ENCODE data around the gene PSMB11.

Gene PSMB11

DNA sequence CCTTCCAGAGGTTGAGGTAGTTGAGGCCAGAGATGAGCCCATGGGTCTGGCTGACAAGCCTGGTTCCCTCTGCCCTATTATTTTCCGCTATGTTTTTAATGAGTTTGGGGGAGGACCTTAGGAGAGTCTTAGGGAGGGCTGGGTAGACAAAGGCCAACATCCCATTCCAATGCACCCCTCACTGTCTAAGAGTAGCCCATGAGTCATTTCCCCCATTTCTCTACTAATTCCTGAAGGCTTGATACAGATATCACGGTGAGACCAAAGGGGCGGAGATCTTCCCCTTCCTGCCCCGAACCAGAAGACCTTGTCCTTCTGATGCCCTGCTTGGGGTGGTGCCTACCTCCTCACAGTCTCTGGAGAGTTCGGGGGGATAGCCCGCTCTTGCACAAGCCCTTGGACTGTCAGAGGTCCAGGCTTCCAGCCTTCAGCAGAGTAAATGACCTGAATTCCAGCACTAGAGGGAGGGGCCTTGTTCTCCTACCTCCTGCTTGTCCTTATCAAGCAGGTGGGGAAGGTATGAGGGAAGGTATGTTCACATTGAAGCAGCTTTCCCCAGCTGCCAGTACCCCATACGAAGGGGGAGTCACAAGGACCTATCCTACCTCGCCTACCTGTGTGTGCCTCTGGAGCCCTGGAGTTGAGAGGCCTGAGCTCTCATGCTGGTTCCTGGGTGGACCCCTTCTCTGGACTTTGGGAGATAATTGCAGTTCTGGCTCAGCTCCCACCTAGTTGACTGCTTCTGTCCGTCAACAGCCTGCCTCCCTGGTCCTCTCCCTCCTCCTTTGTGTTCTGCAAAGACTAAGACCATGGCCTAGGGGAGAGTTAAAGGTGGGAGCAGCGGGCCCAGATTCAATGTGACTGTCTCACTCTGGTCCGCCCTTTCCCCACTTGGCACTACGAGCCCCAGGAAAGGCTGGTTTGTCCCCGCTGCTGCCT is 3.7 kb downstream of the PSMB11 start:
- no peak for DNase-seq

DNA sequence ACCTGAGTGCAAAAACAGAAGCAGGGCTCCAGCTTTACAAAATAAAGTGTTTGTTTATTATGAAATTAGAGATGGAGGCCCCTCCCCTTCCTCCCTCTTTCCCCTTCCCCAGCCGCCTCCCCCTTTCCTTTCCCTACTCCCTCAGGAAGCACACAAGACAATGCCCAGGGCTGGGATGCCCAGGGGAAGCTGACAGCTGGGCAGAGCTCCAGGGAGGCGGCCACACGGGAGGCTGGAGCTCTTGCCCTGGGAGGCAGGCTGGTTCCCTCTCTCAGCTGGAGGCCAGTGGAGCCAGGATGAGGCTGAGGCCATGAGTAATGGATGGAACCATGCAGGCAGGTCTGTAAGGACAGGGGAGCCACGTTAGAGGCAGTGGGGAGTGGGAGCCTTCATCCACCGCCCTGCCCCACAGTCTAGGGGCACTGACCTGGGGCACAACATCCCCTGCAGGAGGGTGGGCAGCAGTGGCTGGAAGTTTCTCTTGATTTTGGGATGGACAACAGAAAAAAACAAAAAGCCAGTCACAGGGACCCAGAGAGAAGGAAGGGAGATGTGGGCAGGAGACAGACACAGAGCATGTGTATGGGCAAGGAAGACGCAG is 5.1 kb downstream of the PSMB11 start:
- DNase-seq: no peak

DNA sequence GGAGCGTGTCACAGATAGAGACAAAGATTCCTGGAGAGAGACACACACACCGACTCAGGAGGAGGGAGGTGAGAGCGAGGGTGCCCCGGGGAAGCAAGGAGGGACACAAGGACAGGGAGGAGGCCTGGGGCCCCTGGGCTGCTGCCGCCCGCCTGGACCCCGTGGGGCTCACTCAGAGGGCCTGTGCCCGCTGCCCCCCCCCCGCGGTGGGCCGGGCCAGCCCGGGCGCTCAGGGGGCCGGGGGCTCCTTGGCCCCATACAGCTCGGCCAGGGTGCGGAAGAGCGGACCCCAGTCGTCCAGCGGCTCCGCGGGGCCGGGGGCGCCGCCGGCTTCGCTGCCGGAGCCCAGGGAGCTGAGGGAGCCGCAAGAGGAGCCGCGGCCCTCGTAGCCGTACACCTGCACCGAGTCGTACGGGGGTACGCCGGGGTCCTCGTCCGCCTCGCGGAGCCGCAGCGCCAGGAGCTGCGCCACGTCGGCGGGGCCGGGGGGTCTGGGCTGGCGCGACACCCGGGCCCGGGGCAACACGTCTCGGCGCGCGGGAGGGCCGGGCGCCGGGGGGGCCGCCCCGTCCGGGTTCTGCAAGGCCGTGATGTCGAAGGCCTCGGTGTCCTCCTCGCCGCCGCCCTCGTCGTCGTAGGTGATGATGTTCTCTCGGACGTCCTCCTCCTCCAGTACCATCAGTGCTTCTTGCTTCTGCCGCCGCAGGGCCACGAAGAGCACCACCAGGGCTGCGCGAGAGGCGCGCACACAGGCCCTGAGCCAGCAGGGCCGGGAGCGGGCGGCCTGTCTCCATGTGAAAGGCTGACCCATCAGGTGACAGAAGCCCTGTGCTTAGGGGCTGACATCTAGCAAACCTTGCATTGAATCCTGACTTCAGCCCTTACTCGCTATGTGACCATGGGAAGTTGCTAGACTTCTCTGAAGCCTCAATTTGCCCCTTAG is 6.0 kb downstream of the PSMB11 start:
- DNase-seq: no peak

DNA sequence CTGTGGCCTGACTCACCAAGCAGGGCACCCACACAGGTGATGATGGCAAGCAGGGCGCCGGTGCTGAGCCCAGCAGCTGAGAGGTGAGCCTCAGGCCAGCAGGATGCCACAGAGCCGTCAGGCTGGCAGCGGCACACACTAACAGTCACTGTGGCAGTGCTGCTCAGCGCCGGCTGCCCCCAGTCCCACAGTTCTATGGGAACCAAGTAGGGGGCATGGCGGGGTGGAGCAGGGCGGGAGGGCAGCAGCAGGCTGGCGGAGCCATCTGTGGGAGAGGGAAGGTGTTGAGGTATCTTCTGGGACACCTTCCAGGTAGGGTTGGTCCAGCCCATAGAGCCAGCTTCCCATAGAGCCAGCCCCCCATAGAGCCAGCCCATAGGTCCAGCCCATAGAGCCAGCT is 7.0 kb downstream of the PSMB11 start:
- DNase-seq: no peak

DNA sequence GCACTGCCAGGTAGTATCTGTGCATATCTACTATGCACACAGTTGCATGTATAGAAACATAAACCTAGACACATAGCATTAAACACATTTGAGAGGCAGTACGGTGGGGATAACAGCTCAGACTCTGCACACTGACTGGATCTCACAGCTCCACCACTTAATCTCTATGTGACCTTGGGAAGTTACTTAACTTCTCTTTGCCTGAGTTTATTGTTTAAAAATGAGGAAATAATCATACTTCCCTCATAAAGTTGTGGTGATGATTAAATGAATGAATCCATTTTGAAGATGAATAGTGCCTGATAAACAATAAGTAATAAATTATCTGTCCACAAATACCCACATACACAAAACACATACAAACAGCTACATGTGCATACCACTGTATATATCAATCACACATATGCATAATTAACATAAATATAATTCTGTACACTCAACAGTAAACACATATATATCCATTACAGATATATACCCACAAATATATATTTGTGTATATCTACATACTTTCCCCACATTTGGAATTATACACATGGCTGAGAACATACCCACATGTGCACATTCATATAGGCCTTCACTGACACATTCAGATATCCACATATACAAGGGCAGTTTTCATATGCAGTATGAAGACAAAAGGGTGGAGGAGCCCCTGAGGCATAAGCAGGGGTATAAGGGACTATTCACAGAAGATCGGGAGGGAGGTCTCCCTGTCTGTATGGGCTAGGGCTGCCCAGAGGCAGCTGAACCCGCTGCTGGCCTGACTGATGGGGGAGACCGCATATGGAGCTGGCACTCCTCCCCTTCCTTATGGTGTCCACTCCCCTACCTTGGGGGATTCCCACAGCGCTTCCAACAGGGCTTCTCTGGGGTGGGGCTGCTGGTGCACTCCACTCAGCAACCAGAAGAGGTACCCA is 9.4 kb downstream of the PSMB11 start:
- no peak for DNase-seq

DNA sequence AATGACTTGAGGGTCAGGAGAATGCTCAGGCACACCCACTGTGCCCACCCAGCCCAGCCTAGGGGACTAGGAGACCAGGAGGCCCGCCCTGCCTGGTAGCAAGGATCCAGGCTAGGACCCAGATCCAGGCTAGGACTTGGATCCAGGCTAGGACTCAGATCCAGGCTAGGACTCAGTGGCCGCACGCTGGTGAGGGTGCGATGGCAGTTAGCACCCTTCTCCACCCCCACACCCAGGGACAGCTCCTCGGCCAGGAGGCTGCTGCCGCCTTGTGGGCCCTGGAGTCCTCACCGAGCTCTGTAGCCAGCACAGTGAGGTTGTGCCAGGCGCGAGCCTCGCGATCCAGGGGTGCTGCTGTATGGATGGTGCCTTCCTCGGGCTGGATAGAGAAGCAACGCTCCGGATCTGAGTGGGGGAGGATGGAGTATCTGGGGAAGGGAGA is 10.2 kb downstream of the PSMB11 start:
- DNase-seq: no peak

DNA sequence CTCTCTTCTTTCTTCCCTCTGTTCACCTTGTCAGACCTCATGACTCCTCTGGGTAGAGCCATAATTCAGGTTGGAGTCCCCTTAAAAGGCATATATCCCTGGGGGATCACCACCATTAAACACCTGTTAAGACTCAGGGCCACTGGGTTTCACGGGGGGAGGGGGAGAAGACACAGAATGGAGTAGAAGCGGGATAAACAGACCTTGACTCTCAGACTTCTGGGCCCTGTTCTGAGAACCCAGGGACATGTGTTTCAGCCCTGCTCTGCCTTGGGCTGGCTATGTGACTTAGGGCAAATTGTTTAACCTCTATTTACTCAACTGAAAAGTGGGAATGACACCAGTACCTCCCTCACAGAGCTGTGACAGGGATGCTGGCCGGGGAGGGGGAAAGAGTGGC is 10.7 kb downstream of the PSMB11 start:
- DNase-seq: no peak

DNA sequence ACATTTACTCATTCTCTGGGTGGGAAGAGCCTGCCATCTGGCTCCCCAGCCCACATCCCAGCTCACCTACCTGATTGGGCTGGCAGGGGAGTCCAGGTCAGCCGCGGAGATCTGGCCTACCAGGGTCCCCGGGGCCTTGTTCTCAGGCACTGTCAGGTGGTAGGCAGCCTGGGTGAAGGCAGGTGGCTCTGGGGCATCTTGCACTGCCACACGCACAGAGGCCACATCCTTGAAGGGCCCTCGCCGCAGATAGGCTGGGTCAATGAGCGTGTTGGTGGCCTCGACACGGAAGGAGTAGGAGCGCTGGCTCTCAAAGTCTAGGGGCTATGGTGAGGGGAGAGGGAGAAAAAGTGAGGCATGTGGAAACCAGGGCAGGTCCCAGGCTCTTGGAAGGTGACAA is 11.4 kb downstream of the PSMB11 start:
- no peak for DNase-seq

DNA sequence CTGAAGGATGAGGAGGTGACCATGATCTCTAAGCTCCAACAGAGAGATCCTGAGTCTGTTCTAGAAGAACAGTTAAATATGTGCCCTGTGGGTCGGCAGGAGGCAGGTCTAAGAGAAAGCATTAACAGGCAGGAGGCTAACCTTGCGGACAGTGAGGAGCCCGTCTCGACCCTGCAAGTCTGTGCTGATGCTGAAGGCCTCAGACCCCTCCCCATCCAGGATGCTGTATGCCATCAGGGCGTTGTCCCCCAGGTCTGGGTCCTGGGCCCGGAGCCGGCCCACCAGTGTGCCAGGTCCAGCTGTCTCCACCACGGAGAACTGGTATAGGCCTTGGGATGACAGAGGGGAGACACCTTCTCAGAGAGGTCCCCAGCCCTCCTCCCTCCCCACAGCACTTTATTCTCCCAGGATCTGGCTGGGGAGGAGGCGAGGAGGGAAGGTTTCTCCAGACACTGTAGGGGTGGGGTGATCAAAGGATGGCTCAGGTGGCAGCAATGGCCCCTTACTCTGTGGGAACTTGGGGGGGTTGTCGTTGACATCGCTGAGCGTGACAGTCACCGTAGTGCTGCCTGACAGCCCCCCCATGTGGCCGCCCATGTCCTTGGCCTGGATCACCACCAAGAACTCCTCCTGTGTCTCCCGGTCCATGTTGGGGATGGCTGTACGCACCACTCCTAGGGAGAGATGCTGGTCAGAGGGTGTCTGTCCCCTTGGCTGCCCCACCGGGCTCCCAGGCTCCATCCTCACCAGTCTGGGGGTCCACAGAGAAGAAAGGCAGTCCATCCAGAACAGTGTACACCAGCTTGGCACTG is 12.2 kb downstream of the PSMB11 start:
- no peak for DNase-seq

DNA sequence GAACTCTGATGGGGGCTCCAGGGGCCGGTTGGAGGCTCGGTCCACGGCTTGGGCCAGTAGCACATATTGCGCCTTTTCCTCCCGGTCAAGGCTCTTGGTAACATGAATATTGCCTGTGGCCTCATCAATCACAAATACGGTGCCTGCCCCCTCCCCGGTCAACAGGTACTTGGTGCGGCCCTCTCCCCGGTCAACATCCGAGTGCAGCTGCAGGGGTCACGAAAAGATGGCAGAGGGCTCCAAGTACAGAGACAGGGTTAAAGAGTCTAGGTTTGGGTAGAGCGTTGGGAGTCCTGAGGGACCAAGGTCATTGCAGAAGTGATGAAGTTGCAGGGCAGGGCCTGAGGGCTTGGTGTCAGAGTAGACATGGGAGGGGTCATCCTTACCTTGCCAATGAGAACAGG is 13.1 kb downstream of the PSMB11 start:
- DNase-seq: no peak

DNA sequence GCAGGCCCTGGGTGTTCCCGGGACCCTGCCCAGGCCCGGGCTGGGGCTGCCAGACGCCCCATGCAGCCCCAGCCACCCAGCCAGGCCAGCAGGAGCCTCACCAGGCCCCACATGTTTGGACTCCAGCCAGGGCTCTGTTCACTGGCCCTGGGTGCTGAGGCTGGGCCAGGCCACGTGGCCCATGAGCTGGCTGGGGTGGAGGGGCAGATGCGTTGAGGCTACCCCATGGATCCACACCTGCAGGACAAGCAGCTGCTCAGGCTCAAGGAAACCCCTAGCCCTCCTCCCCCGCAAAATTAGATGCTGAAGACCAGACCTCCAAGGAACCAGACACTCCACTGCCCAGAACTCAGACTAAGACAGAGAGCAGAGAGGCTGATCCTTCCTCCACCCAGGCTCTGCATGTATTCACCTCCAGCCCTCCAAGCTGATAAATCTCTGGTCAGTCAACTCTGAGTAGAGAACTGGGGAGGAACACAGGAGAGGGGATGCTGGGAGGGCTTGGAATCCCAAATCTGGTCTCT is 13.7 kb downstream of the PSMB11 start:
- no peak for DNase-seq

DNA sequence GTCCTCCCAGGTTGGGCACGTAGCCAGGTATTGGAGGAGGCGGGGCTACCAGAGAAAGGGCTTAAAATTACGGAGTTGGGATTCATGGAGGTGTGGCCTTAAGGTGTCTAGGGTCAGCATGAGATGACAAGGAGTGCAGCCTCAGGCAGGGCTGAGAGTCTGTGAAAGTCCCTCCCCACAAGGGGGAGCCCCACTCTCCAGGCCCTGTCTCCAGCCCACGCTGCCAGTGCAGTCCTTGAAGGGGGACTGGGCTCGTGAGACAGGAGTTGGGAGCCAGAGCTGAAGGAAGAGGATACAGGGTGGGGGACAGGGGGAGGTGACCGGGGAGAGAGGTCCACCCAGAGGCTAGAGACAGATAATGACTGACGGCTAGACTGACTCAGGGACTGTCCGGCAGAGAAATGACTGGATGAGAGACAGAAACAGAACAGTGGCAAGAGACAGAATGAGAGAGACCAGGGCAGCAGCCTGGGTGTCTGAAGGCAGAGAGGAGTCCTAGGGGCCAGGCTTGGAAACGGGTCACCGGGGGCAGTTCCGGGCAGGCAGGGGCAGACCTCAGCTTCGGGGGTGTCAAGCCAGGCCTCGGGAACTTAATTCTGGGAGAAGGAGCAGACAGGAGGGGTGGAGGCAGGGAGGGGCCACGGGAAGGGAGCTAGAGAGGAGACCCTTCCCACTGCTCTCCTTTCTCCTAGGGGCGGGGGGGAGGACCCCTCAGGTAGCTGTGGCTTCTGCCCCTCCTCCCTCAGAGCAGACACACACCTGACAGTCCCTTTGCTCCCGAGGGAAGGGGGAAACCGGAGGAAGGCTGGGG is 14.3 kb downstream of the PSMB11 start:
- DNase-seq: no peak

DNA sequence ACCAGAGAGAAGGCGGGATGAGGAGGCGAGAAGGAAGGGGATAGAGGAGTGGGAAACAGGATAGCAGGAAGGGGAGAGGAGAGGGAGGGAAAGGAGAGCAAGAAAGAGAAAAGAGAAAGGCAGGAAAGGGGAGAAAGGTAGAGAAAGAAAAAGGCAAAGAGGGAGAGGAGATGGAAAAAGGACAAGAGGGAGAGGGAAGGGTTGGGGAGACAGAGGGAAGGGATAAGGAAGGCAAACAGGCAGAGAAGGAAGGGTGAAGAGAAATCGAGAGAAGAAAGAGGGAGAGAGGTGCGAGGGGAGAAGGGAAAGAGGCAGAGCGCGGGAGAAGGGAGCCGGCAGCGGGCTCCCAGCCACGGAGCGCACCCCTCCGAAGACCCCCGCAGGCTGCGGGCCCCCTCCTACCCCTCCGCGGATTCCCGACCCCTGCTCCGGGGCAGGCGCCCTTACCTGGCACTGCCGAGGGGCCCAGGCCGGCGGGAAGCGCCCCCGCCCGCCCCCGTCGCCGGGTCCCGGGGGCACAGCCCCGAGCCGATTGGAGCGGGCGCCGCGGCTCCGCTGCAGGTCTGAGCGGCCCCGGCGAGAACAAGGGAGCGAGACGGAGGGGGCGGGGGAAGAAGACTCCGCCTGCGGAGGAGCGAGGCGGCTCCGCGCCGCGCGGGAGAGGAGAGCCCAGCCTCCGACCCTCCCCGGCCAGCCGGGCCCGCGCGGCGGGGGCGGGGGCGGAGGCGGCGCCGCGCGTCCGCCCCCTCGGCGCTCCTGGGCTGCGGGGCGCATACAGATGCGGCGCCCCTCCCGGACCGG is 15.1 kb downstream of the PSMB11 start, which contains the start of gene CDH24:
Gene CDH24 (minus strand): TSS at position 565 of the 801 bp plus-strand sequence. CDS start 1,787 bp downstream, outside the sequence.
- DNase-seq: no peak

DNA sequence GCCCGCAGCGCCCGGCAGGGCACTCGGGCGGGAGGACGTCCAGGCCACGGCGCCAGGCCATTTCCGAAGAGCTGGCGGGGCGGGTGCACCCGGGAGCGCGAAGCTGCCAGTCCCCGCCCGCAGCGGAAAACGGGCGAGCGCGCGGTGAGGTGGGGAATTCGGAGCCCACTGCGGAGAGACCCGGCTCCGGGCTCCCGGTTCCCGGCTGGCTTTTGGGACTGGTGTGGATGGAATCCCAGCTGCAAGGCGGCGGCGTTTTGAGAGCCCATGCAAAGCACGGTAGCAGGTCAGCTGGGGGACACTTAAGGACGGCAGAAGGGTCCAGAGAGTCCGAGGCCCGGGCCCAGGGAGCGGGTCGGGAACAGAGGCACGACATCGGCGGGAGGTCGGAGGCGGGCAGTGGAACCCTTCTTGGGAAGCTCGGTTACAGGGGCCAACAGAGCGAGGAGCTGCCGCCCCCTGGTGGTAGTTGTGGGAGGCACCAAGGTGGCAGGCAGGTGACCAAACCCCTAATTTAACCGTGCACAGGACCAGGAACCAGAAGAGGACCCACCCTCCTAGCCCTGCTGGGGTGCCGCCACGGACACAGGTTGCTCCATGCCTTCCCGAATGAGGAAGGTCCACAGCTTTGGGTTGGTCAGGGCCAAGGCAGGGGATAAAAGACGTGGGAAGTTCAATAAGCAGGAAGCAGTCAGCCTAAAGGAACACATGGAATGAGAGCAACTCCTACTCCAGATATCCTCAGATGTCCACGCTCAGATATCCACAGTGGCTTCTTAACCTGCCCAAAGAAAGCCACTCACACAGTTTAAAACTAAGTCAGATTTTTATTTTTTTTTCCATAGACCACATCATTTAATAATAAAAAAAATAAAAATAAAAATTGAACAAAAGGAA is 16.0 kb downstream of the PSMB11 start:
- no peak for DNase-seq

DNA sequence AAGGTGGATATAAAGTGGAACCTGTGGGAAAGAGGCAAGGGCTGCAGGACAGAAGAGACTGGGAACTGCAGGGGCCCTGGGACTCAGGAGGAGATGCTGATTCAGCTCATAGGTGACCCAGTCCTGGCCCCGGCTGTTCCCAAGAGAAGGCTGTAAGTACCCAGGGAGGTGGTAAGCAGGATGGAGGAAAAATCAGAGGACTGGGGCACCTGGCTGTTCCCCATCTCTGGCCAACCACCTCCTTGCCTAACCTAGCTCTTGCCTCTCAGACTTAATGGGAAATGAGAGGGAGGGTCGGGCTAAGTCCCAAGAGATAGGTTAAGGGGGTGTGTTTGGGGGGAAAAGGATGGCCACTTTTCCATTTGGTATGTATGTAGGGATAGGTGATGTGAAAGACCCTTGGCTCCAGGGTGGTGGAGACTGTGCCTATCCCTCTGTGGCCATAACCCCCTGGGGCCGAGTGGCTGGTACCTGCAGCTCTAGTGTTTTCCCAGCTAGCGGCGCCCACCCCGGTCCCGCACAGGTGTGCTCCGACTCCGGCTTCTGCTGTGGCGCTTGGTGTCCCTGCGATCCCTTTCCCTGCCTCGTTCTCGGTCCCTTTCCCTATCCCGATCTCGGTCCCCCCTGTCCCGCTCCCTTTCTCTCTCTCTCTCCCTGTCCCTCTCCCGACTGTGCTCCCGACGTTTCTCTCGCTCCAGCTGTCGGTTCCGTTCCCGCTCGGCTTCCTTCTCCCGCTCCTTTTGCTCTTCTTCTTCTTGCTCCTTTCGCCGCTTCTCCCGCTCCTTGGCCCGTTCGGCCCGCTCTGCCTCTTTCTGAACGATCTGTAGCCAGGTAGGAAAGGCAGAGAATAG is 16.9 kb downstream of the PSMB11 start:
- no peak for DNase-seq

DNA sequence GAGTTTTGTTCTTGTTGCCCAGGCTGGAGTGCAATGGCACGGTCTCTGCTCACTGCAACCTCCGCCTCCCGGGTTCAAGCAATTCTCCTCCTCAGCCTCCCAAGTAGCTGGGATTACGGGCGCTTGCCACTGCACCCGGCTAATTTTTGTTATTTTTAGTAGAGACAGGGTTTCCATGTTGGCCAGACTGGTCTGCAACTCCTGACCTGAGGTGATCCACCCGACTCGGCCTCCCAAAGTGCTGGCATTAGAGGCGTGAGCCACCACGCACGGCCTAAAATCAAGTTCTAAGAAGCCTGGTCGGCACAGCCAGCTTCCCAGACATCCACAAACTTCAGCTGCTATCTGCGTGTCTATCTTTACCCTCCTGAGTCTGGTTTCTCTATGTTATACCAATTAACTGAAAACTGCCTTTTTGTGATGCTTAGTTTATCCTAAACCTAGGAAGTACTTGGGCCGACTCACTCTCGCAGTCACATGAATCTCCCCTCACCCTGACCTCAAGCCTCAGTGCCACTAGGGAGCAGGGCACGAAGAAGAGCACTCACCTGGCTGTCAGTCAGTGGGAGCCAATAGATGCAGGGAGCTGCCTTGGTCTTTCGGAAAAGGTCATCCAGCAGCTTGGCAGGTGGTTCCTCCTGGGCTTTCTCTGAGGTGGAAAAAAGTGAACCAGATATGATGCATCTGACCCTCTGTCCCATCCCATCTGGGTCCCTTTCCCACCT is 18.7 kb downstream of the PSMB11 start:
- no peak for DNase-seq
